SK-N-SH treated with all-trans-retinoic acid at 6 μM for 48 hours (cell line): ENCODE measurements around the gene RMDN2.

Experiments
- ATAC-seq: fragments of 200-7000 bp; cut with Tn5 transposase; 3 replicates; pipeline ENCODE4 v1.9.1; 2020; ENCODE audit warnings: mild to moderate bottlenecking, moderate library complexity
- ARNTL ChIP-seq: fragments of 450-650 bp; formaldehyde crosslinking; IDR thresholded peaks from 2 replicates; pipeline ENCODE4 v1.5.0; 2020; ENCODE audit warnings: low read depth, mild to moderate bottlenecking, moderate library complexity, borderline replicate concordance
- BACH2 ChIP-seq: fragments of 250-450 bp; sonication (Bioruptor Pico); IDR thresholded peaks from 2 replicates; pipeline ENCODE4 v1.9.0; 2021; ENCODE audit warnings: mild to moderate bottlenecking, borderline replicate concordance
- CREB5 ChIP-seq: fragments of 250-450 bp; sonication (Bioruptor Pico); IDR thresholded peaks from 2 replicates; pipeline ENCODE4 v1.5.1; 2020; ENCODE audit warnings: low read depth, mild to moderate bottlenecking, moderate library complexity
- CSDC2 ChIP-seq: fragments of 250-450 bp; sonication (Bioruptor Pico); IDR thresholded peaks from 2 replicates; pipeline ENCODE4 v1.5.0; 2020; ENCODE audit warnings: mild to moderate bottlenecking, moderate library complexity
- CSRNP3 ChIP-seq: fragments of 250-450 bp; sonication (Bioruptor Pico); IDR thresholded peaks from 2 replicates; pipeline ENCODE4 v1.5.1; 2021; ENCODE audit warnings: mild to moderate bottlenecking, moderate library complexity
- ESRRG ChIP-seq: fragments of 250-450 bp; sonication (Bioruptor Pico); IDR thresholded peaks from 2 replicates; pipeline ENCODE4 v1.6.1; 2021; ENCODE audit warnings: mild to moderate bottlenecking
- GLIS3 ChIP-seq: fragments of 250-450 bp; sonication (Bioruptor Pico); IDR thresholded peaks from 2 replicates; pipeline ENCODE4 v1.5.0; 2020; ENCODE audit warnings: mild to moderate bottlenecking, moderate library complexity
- ISL1 ChIP-seq: fragments of 250-450 bp; sonication (Bioruptor Pico); IDR thresholded peaks from 2 replicates; pipeline ENCODE4 v2.1.2; 2022; ENCODE audit warnings: mild to moderate bottlenecking, moderate library complexity
- OSR1 ChIP-seq: fragments of 250-450 bp; sonication (Bioruptor Pico); IDR thresholded peaks from 2 replicates; pipeline ENCODE4 v1.8.0; 2022; ENCODE audit warnings: moderate library complexity, mild to moderate bottlenecking, inconsistent platforms
- PATZ1 ChIP-seq: fragments of 250-450 bp; sonication (Bioruptor Pico); IDR thresholded peaks from 2 replicates; pipeline ENCODE4 v1.8.0; 2020; ENCODE audit warnings: mild to moderate bottlenecking, moderate library complexity, borderline replicate concordance
- POU6F1 ChIP-seq: fragments of 250-450 bp; sonication (Bioruptor Pico); IDR thresholded peaks from 2 replicates; pipeline ENCODE4 v1.8.0; 2021; ENCODE audit warnings: low read depth, mild to moderate bottlenecking, moderate library complexity, borderline replicate concordance
- PPARA ChIP-seq: fragments of 250-450 bp; sonication (Bioruptor Pico); IDR thresholded peaks from 2 replicates; pipeline ENCODE4 v1.5.0; 2020; ENCODE audit warnings: mild to moderate bottlenecking, borderline replicate concordance
- RARB ChIP-seq: fragments of 250-450 bp; sonication (Bioruptor Pico); IDR thresholded peaks from 2 replicates; pipeline ENCODE4 v1.8.0; 2021; ENCODE audit warnings: mild to moderate bottlenecking, moderate library complexity
- SNAI2 ChIP-seq: fragments of 250-450 bp; sonication (Bioruptor Pico); IDR thresholded peaks from 2 replicates; pipeline ENCODE4 v1.5.0; 2020; ENCODE audit warnings: mild to moderate bottlenecking, moderate library complexity
- TCF4 ChIP-seq: fragments of 250-450 bp; sonication (Bioruptor Pico); IDR thresholded peaks from 2 replicates; pipeline ENCODE4 v1.8.0; 2021; ENCODE audit warnings: mild to moderate bottlenecking, moderate library complexity, borderline replicate concordance
- TOX ChIP-seq: fragments of 250-450 bp; sonication (Bioruptor Pico); IDR thresholded peaks from 2 replicates; pipeline ENCODE4 v1.8.0; 2021; ENCODE audit warnings: mild to moderate bottlenecking, moderate library complexity, borderline replicate concordance
- TSHZ2 ChIP-seq: fragments of 250-450 bp; sonication (Bioruptor Pico); IDR thresholded peaks from 2 replicates; pipeline ENCODE4 v1.5.0; 2020; ENCODE audit warnings: mild to moderate bottlenecking, moderate library complexity
- ZC3H10 ChIP-seq: fragments of 250-450 bp; sonication (Bioruptor Pico); IDR thresholded peaks from 2 replicates; pipeline ENCODE4 v1.5.1; 2021; ENCODE audit warnings: mild to moderate bottlenecking, moderate library complexity
- ZFP3 ChIP-seq: fragments of 250-450 bp; sonication (Bioruptor Pico); IDR thresholded peaks from 2 replicates; pipeline ENCODE4 v1.5.0; 2020; ENCODE audit warnings: mild to moderate bottlenecking, moderate library complexity
- ZFP30 ChIP-seq: fragments of 450-650 bp; formaldehyde crosslinking; IDR thresholded peaks from 2 replicates; pipeline ENCODE4 v1.5.0; 2022; ENCODE audit warnings: mild to moderate bottlenecking, moderate library complexity
- ZNF565 ChIP-seq: fragments of 450-650 bp; formaldehyde crosslinking; conservative IDR thresholded peaks from 2 replicates; pipeline ENCODE4 v1.5.0; 2020; ENCODE audit warnings: low read depth, mild to moderate bottlenecking, moderate library complexity
- ZNF70 ChIP-seq: fragments of 450-650 bp; formaldehyde crosslinking; IDR thresholded peaks from 2 replicates; pipeline ENCODE4 v1.5.0; 2020; ENCODE audit warnings: mild to moderate bottlenecking, moderate library complexity
- ZNF8 ChIP-seq: fragments of 450-650 bp; formaldehyde crosslinking; IDR thresholded peaks from 2 replicates; pipeline ENCODE4 v1.5.0; 2020; ENCODE audit warnings: mild to moderate bottlenecking, moderate library complexity

The RMDN2 gene

GRCh38 chr2:38017836-38018235 is 92.7 kb downstream of the RMDN2 start:
- no peak for ATAC-seq
- TF ChIP-seq POU6F1 (CRISPR knock-in tag) = no peak
- no peak for TF ChIP-seq TOX (CRISPR knock-in tag)
- TF ChIP-seq BACH2 (CRISPR knock-in tag) = no peak
- TF ChIP-seq CSDC2 = no peak
- TF ChIP-seq TSHZ2 (CRISPR knock-in tag) = no peak
- no peak for TF ChIP-seq ZNF565 (CRISPR knock-in tag)
- no peak for TF ChIP-seq SNAI2 (CRISPR knock-in tag)
- TF ChIP-seq PATZ1 = no peak
- no peak for TF ChIP-seq OSR1 (CRISPR knock-in tag)
- TF ChIP-seq ZNF70 (CRISPR knock-in tag) = no peak
- TF ChIP-seq ZFP30 (CRISPR knock-in tag) = no peak
- no peak for TF ChIP-seq ZC3H10 (CRISPR knock-in tag)
- TF ChIP-seq TCF4 (CRISPR knock-in tag) = no peak
- TF ChIP-seq PPARA (CRISPR knock-in tag) = no peak

GRCh38 chr2:38020359-38021069 is 95.4 kb downstream of the RMDN2 start:
- peak; percentile 28; the same call in 2 of the 3 replicates for ATAC-seq

GRCh38 chr2:38021589-38021988 is 96.5 kb downstream of the RMDN2 start:
- peak; percentile 31 for ATAC-seq
- TF ChIP-seq ESRRG (CRISPR knock-in tag) = no peak
- TF ChIP-seq CREB5 = no peak
- TF ChIP-seq CSRNP3 = no peak
- no peak for TF ChIP-seq TOX (CRISPR knock-in tag)
- no peak for TF ChIP-seq RARB
- TF ChIP-seq ZNF8 (CRISPR knock-in tag) = no peak
- TF ChIP-seq GLIS3 (CRISPR knock-in tag) = no peak
- TF ChIP-seq PPARA (CRISPR knock-in tag) = no peak
- TF ChIP-seq ZNF70 (CRISPR knock-in tag) = no peak
- TF ChIP-seq CSDC2 = no peak
- no peak for TF ChIP-seq ISL1
- no peak for TF ChIP-seq SNAI2 (CRISPR knock-in tag)
- no peak for TF ChIP-seq PATZ1
- no peak for TF ChIP-seq ZNF565 (CRISPR knock-in tag)
- TF ChIP-seq TCF4 (CRISPR knock-in tag) = no peak
- no peak for TF ChIP-seq POU6F1 (CRISPR knock-in tag)
- no peak for TF ChIP-seq ZFP30 (CRISPR knock-in tag)
- no peak for TF ChIP-seq ZC3H10 (CRISPR knock-in tag)
- no peak for TF ChIP-seq ZFP3 (CRISPR knock-in tag)
- TF ChIP-seq ARNTL = no peak
